ENCODE data around the gene TAX1BP1.

TAX1BP1 gene

DNA sequence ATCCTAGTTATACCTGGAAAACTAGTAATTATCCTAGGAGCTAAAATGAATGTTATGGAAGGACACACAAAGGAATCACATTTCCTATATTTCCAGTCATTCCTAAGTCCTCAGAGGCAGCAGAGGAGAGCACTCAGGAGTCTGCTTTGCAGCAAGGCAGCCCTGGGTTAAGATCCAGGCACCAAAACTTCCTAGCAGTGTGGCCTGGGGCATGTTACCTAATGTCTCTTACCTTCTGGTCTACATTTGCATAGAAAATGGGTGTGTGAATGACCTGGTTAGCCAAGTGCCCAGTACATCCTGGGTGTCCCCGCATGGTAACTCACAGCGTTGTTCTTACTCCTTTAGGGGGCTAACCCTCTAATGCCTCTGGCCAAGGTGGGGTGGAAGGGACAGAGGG, 135.9 kb downstream of the TAX1BP1 start:
- TF ChIP-seq, protein P1, sequence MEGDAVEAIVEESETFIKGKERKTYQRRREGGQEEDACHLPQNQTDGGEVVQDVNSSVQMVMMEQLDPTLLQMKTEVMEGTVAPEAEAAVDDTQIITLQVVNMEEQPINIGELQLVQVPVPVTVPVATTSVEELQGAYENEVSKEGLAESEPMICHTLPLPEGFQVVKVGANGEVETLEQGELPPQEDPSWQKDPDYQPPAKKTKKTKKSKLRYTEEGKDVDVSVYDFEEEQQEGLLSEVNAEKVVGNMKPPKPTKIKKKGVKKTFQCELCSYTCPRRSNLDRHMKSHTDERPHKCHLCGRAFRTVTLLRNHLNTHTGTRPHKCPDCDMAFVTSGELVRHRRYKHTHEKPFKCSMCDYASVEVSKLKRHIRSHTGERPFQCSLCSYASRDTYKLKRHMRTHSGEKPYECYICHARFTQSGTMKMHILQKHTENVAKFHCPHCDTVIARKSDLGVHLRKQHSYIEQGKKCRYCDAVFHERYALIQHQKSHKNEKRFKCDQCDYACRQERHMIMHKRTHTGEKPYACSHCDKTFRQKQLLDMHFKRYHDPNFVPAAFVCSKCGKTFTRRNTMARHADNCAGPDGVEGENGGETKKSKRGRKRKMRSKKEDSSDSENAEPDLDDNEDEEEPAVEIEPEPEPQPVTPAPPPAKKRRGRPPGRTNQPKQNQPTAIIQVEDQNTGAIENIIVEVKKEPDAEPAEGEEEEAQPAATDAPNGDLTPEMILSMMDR (conservative IDR thresholded peaks at IDR 0.05; ENCODE audit: control insufficient read depth, insufficient read depth, low read depth, low read length): no peak
- H3K4me3 ChIP-seq (ENCODE audit: control insufficient read depth, low read depth, low read length): no peak overlapping the region
- no peak for DNase-seq (ENCODE audit: low read depth)

DNA sequence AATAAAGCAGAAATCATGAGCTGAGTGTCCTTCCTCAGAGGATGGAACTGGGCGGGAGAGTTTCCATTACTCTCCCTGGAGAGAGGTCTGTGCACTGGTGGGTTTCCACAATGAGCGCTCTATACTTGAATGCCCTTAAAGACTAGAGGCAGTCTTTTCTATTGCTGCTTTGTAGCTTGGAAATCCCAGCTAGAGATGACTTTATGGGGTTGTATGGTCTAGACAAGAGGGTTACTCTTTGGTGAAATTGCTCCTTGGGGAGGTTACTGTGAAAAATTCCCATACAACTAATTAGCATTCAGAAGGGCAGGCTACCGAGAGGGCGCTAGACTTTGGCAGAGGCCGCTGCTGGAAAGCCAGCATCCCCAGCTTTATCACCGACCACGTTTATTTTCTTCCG, 136.8 kb downstream of the TAX1BP1 start:
- H3K4me3 ChIP-seq (ENCODE audit: control insufficient read depth, low read depth, low read length): no peak overlapping the region
- DNase-seq (ENCODE audit: low read depth): no peak
- TF ChIP-seq, protein P1 (conservative IDR thresholded peaks at IDR 0.05; ENCODE audit: control insufficient read depth, insufficient read depth, low read depth, low read length): no peak

Data from fibroblast of mammary gland (primary cell).